GM18909 (cell line): ENCODE measurements around the gene SPAG17.

Experiments used
- ATAC-seq: cut with Tn5 transposase; IDR thresholded peaks from one replicate; pipeline ENCODE4 v1.9.1; 2021; ENCODE audit warnings: mild to moderate bottlenecking; ENCODE audit not compliant: unreplicated experiment, poor library complexity

SPAG17 gene

GRCh38 chr1:118123116-118123839, 61.8 kb downstream of the SPAG17 start:
- ATAC-seq = no peak

GRCh38 chr1:118122234-118123004, 62.6 kb downstream of the SPAG17 start:
- ATAC-seq = no peak

GRCh38 chr1:118118873-118119463, 66.1 kb downstream of the SPAG17 start:
- no peak for ATAC-seq

- ATAC-seq = no peak
Observed at GRCh38 chr1:118118469-118118868, 66.6 kb downstream of the SPAG17 start.

GRCh38 chr1:118117521-118117920, 67.5 kb downstream of the SPAG17 start:
- ATAC-seq = no peak

- no peak for ATAC-seq
Observed at GRCh38 chr1:118116909-118117308, 68.1 kb downstream of the SPAG17 start.

GRCh38 chr1:118116401-118116800, 68.6 kb downstream of the SPAG17 start:
- no peak for ATAC-seq

GRCh38 chr1:118115567-118116295, 69.3 kb downstream of the SPAG17 start:
- no peak for ATAC-seq

GRCh38 chr1:118113261-118113660, 71.8 kb downstream of the SPAG17 start:
- no peak for ATAC-seq

GRCh38 chr1:118110580-118110979, 74.4 kb downstream of the SPAG17 start:
- ATAC-seq = no peak

GRCh38 chr1:118104951-118105350, 80.1 kb downstream of the SPAG17 start:
- no peak for ATAC-seq

- no peak for ATAC-seq
Observed at GRCh38 chr1:118102445-118102844, 82.6 kb downstream of the SPAG17 start.

- no peak for ATAC-seq
Observed at GRCh38 chr1:118101999-118102398, 83.0 kb downstream of the SPAG17 start.

- ATAC-seq = no peak
Observed at GRCh38 chr1:118101515-118101844, 83.5 kb downstream of the SPAG17 start.

- no peak for ATAC-seq
Observed at GRCh38 chr1:118100686-118101514, 84.1 kb downstream of the SPAG17 start.

GRCh38 chr1:118099686-118100085, 85.3 kb downstream of the SPAG17 start:
- no peak for ATAC-seq

GRCh38 chr1:118097622-118098348, 87.2 kb downstream of the SPAG17 start:
- ATAC-seq = no peak

- ATAC-seq = no peak
Observed at GRCh38 chr1:118093017-118093416, 92.0 kb downstream of the SPAG17 start.

GRCh38 chr1:118090130-118090529, 94.9 kb downstream of the SPAG17 start:
- no peak for ATAC-seq
